M059J (cell line): ENCODE measurements around the gene ARFGAP3. TPM values are rescaled to one million over a fixed set of nuclear protein-coding genes. Genes with fewer than 3 reads are reported as not detected.

Experiments
- DNase-seq: peaks from one replicate; pipeline ENCODE4 v3.0.0-alpha.2; 2012; ENCODE audit warnings: low read depth
- total RNA-seq: library from RNA; depleted of rRNA; stranded (reverse); fragments of >200 nt; shearing (Covaris generic); gene quantifications from 2 replicates; pipeline ENCODE4 v1.2.3, GENCODE V29; 2014

ARFGAP3 gene
- total RNA-seq, 1 experiment from 2014 or later, result 64.6 TPM

- no peak for DNase-seq
Observed at GRCh38 chr22:42884616-42885375, 27.7 kb upstream of the ARFGAP3 start.

GRCh38 chr22:42883970-42884369 lies 26.9 kb upstream of the ARFGAP3 start:
- no peak for DNase-seq

- DNase-seq, result no peak
Observed at GRCh38 chr22:42883121-42883520, 26.0 kb upstream of the ARFGAP3 start.

GRCh38 chr22:42881982-42882656 lies 25.0 kb upstream of the ARFGAP3 start:
- DNase-seq, result no peak

GRCh38 chr22:42881298-42881697 lies 24.2 kb upstream of the ARFGAP3 start:
- no peak for DNase-seq

- DNase-seq, result no peak
Observed at GRCh38 chr22:42880815-42881214, 23.7 kb upstream of the ARFGAP3 start.

GRCh38 chr22:42879371-42880021 lies 22.4 kb upstream of the ARFGAP3 start:
- DNase-seq, result no peak

- no peak for DNase-seq
Observed at GRCh38 chr22:42878561-42879305, 21.7 kb upstream of the ARFGAP3 start.

GRCh38 chr22:42877597-42878340 lies 20.7 kb upstream of the ARFGAP3 start:
- DNase-seq, result no peak

GRCh38 chr22:42877158-42877557 lies 20.1 kb upstream of the ARFGAP3 start:
- DNase-seq, result no peak

- DNase-seq, result no peak
Observed at GRCh38 chr22:42876041-42876440, 19.0 kb upstream of the ARFGAP3 start.

GRCh38 chr22:42874010-42874409 lies 16.9 kb upstream of the ARFGAP3 start:
- no peak for DNase-seq

- peak; percentile 80 for DNase-seq
Observed at GRCh38 chr22:42873356-42873755, 16.3 kb upstream of the ARFGAP3 start.

GRCh38 chr22:42872821-42873220 lies 15.7 kb upstream of the ARFGAP3 start:
- no peak for DNase-seq

- DNase-seq, result no peak
Observed at GRCh38 chr22:42871146-42872050, 14.3 kb upstream of the ARFGAP3 start.

GRCh38 chr22:42869888-42870480 lies 12.9 kb upstream of the ARFGAP3 start:
- no peak for DNase-seq

- DNase-seq, result no peak
Observed at GRCh38 chr22:42869463-42869862, 12.4 kb upstream of the ARFGAP3 start.

- peak; percentile 30 for DNase-seq
Observed at GRCh38 chr22:42868751-42869251, 11.7 kb upstream of the ARFGAP3 start.

GRCh38 chr22:42866100-42866499 lies 9.0 kb upstream of the ARFGAP3 start:
- DNase-seq, result no peak

- no peak for DNase-seq
Observed at GRCh38 chr22:42865536-42865935, 8.5 kb upstream of the ARFGAP3 start.
